ENCODE results near the gene BSND.

DNA sequence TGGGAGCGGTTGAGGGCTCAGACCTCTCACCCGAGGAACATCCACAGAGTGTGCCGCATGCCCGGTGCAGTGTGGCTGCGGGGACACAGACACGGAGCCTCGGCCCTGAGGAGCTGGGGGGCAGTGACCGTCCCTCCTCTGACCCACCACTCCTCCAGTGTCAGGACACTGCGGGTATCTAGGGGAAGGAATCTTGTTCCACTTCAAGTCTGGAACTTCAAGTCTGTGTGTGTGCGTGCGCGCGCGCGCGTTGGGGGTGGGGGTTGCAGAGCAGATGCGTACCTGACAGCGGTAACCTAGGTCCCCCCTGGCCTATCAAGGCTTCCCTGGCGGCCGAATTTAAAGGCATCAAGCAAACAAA, 57.9 kb downstream of the BSND start:
- TF ChIP-seq, protein P1, sequence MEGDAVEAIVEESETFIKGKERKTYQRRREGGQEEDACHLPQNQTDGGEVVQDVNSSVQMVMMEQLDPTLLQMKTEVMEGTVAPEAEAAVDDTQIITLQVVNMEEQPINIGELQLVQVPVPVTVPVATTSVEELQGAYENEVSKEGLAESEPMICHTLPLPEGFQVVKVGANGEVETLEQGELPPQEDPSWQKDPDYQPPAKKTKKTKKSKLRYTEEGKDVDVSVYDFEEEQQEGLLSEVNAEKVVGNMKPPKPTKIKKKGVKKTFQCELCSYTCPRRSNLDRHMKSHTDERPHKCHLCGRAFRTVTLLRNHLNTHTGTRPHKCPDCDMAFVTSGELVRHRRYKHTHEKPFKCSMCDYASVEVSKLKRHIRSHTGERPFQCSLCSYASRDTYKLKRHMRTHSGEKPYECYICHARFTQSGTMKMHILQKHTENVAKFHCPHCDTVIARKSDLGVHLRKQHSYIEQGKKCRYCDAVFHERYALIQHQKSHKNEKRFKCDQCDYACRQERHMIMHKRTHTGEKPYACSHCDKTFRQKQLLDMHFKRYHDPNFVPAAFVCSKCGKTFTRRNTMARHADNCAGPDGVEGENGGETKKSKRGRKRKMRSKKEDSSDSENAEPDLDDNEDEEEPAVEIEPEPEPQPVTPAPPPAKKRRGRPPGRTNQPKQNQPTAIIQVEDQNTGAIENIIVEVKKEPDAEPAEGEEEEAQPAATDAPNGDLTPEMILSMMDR (IDR thresholded peaks at IDR 0.05): no peak
- TF ChIP-seq EP300 (IDR thresholded peaks at IDR 0.05) (no peak), POLR2A (IDR thresholded peaks at IDR 0.05) (no peak), POLR2AphosphoS5 (IDR thresholded peaks at IDR 0.05) (no peak)
